ENCODE results near the gene STEEP1.
"Not testable (repeated sequence)": the region's sequence is repeated elsewhere in the genome, so short reads cannot be mapped to it uniquely, and the experiment has no call there.

STEEP1 gene

DNA sequence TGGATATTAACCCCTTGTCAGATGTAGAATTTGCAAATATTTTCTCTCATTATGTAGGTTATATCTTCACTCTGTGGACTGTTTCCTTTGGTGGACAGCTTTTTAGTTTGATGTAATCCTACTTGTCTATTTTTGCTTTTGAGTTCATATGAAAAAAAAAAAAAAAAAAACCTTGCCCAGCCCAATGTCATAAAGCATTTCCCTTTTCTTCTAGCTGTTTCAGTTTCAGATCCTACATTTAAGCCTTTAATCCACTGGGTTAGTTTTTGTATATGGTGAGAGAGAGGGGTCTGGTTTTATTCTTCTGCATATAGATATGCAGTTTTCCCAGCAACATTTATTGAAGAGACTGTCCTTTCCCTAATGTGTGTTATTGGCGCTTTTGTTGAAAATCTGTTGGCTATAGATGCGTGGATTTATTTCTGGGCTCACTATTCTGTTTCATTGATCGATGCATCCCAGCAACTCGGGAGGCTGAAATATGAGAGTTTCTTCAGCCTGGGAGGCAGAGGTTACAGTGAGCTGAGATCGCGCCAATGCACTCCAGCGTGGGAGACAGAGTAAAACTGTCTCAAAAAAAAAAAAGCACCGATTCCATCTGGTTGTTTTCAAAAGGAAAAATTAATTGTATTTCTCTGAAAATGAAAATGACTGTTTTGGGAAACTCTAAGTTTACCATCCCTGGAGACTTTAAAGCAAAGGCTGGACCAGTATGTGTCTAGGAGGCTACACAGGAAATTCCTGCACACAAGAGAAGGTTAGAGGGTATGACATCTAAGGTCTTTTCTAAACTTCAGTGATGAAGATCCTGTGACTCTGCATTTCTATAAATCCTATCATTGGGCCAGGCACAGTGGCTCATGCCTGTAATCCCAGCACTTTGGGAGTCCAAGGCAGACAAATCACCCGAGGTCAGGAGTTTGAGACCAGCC lies 35.6 kb downstream of the STEEP1 start:
- no peak for DNase-seq

GRCh38 chrX:119523664-119524184 lies 41.5 kb downstream of the STEEP1 start:
- DNase-seq, result no peak

- no peak for DNase-seq
Observed at GRCh38 chrX:119521246-119521645, 44.0 kb downstream of the STEEP1 start.

DNA sequence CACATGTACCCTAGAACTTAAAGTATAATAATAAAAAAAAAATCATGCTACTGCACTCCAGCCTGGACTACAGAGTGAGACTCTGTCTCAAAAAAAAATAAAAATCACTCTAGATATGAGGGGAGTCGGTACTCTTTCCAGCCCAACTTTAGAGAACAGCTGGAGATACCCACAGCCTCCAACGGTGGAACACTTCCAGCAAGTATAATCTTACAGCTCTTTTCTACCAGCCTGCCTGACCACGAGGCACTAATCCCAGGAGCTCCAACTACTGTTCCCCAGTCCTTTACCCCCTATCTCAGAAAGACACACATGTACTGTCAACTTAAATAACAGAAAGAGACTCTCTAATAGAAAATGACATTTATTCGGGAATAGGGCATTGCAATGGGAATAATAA lies 46.8 kb downstream of the STEEP1 start:
- no peak for DNase-seq

GRCh38 chrX:119516157-119516702 lies 49.0 kb downstream of the STEEP1 start:
- DNase-seq, result peak; percentile 7

- no peak for DNase-seq
Observed at GRCh38 chrX:119512146-119512800, 52.9 kb downstream of the STEEP1 start.

DNA sequence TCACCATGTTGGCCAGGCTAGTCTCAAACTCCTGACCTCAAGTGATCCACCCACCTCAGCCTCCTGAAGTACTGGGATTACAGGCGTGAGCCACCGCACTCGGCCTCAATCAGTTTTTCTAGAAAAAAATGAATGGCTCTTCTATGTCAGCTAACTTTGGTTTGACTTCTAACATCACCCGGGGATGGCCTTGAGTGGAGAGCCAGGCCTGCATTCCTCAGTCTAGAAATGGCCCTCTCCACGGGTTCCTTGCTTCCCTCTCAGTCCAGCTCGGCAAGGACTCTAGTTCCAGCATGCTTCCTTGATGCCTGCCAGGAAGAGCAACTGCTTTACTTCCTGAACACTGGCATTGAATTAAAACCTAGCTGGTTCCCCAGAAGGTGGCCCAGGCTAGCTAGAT lies 58.0 kb downstream of the STEEP1 start:
- no peak for DNase-seq

DNA sequence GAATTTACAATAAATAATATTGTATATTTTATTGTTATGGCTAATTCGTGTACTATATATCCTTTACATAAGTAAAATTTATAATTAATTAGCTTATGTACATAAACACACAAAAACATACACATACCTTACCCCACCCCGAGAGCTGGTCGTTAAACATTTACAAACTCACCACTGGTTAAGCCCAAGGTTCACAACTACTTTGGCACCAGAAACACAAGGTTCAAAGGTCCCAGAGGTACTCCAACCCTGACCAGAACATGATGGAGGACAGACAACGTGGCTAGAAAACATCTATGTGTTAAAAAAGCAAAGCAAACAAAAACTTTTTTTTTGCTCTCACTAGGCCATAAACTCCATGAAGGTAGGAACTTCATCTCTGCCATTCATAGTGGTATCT lies 59.3 kb downstream of the STEEP1 start:
- DNase-seq, result no peak

DNA sequence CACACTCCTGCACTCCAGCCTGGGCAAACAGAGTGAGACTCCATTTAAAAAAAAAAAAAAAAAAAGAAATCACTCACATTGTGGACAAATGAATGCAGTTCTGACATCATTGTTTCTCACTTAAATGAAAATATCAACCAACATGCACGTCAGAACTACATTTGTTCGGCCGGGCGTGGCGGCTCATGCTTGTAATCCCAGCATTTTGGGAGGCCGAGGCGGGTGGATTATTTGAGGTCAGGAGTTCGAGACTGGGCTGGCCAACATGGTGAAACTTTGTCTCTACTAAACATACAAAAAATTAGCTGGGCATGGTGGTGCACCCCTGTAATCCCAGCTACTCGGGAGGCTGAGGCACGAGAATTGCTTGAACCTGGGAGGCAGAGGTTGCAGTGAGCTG lies 60.1 kb downstream of the STEEP1 start:
- DNase-seq, result not testable (repeated sequence)

- DNase-seq, result no peak
Observed at GRCh38 chrX:119503484-119503861, 61.7 kb downstream of the STEEP1 start.

DNA sequence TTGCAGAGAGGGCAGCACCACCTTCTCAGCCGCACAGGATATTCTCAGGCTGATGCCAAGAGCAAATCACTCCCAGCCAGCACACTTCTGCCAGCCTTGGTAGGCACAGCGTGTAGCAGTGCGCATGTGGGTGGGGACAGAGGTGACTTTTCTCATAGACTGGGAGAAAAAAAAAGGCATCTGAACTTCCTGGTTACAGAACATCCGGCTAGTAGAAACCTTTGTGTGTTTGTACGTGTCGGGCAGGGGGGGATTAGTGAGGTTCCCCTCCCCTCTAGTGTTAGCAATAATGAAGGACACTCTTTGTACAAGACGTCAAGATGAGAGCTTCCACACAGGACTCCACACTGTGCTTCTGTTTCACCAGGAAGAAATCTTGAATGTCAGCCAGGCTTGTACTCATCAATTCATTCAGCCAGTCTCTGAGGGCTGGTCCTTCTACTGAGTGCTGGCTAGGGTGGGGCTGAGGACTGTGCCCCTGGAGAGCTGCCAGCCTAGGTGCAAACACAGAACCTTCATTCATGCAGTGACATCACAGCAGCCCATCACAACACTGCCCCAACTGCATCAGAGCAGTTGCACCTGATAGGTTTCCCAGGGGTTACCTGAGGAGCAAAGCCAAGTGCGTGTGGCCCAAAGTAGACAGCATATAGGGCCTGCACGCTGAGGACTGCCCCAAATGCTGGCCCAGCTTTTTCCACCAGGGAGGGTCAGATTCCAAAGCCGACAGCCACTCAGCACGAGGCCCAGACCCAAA lies 62.3 kb downstream of the STEEP1 start:
- peak; percentile 11 for DNase-seq

- DNase-seq, result no peak
Observed at GRCh38 chrX:119501511-119502148, 63.6 kb downstream of the STEEP1 start.

- DNase-seq, result no peak
Observed at GRCh38 chrX:119500061-119500800, 65.0 kb downstream of the STEEP1 start.

- DNase-seq, result no peak
Observed at GRCh38 chrX:119497185-119497584, 68.0 kb downstream of the STEEP1 start.

- DNase-seq, result no peak
Observed at GRCh38 chrX:119495734-119496726, 69.2 kb downstream of the STEEP1 start.

- DNase-seq, result not testable (repeated sequence)
Observed at GRCh38 chrX:119493851-119494495, 71.2 kb downstream of the STEEP1 start.

- DNase-seq, result no peak
Observed at GRCh38 chrX:119492463-119492862, 72.7 kb downstream of the STEEP1 start.

GRCh38 chrX:119489212-119490074 lies 75.8 kb downstream of the STEEP1 start:
- DNase-seq, result no peak

DNA sequence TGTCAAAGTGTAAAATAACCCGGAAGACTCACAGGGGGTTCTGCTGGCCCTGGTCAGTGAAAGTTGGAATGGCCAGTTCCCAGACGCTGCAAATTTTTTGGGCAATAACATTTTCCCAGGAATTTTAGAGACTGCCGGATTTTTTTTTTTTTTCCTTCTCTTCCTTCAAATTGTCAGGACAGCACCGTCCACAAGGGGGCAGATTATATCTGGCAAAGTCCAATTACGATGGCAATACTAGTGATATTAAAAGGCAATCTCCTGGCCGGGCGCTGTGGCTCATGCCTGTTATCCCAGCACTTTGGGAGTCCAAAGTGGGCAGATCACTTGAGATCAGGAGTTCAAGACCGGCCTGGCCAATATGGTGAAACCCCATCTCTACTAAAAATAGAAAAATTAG lies 76.5 kb downstream of the STEEP1 start:
- peak; percentile 30 for DNase-seq
